Prostate gland (tissue), 2 donors: ENCODE results near the gene SSX3.
"Not testable (repeated sequence)": the region's sequence is repeated elsewhere in the genome, so short reads cannot be mapped to it uniquely, and the experiment has no call there.

Source experiments
- CTCF ChIP-seq, 4 experiments: fragments of 200-600 bp in 2 of 4; fragments of 450-650 bp in 2 of 4; sonication (generic) in 2 of 4; IDR thresholded peaks; 1 replicate in 3 of 4; 2 replicates in 1 of 4; pipeline ENCODE4 v1.5.1; 2016 to 2019; ENCODE audit warnings: antibody characterized with exemption in 4 of 4, mild to moderate bottlenecking in 2 of 4, moderate library complexity in 2 of 4
- POLR2A ChIP-seq: fragments of 450-650 bp; IDR thresholded peaks from one replicate; pipeline ENCODE4 v1.6.1; 2016; ENCODE audit warnings: antibody characterized with exemption, mild to moderate bottlenecking

GRCh38 chrX:48370408-48370807 is 13.9 kb upstream of the SSX3 start:
- TF ChIP-seq CTCF (IDR thresholded peaks at IDR 0.05); POLR2A: not testable (repeated sequence)
